ENCODE data around the gene SERPING1.

The SERPING1 gene

DNA sequence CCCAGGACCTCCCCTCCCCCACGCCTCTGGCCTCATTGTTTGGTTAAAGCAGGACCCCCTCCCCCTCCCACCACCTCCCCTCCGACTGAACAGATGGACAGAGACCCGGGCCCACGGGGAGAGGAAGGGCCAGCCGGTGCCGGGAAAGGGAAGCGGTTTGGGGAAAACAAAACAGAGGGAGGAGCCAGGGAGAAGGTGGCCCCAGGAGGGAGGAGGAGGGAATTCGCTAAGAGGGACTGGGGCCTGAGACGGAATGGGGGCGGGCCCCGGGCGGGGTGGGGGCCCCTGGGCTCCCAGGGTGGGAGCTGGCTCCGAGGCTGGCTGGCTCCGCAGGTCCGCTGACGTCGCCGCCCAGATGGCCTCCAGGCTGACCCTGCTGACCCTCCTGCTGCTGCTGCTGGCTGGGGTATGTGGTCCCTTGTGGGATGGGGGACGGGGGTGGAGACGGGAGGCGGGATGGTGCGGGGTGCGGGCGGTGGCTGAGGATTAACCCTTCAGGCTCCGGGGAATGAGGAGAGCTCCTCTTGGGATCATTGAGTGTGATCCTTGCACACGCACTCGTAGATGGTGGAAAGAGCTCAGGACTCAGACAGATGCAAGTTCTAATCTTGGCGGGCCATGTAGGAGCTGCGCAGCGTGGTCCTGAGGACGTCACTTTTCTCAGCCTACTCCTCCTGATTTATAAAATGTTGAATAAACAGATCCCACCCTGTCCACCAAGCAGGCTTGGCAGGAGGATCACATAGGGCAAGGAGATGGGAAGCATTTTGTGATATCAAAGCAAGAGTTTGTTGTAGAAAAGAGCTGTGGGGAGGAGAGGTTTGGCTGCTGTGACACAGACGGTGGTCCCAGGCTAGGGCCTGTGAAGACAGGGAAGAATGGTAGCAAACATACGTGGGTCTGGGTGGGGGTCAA lies 688 bp downstream of the SERPING1 start:
- DNase-seq (ENCODE audit: low read depth) = peak; percentile 58

DNA sequence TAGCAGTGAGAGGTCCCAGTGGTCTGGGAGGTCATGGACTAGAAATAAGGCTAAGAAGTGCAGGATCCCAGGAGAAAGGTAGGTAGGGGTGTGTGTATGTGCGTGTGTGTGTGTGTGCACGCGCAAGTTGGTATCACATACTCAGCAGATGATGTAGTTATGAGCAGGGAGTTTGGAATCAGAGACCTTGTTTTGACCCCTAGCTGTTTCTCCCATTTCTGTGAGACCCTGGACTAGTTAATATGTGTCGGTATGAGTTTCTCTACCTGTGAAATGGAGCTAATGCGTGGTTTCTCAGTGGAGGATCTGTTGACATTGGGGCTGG lies 1.3 kb downstream of the SERPING1 start:
- peak; percentile 18 for DNase-seq (ENCODE audit: low read depth)

DNA sequence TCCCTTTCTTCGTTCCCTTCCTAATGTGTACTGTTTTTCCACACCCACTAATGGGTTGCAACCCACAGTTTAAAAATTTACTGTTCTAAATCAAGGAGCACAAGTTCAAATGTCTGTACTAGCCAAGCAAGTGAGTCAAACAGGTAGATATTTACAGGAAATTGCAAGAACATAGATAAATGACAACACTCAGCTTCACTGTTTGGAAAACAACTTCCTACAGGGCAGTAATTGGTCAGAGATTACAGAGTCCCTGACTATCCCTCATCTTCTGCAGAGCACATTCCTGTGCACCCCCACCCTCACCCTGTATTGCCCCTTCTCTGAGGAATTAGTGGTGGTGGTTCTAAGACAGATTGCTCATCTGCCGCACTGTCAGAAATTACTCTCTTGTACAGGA lies 1.9 kb downstream of the SERPING1 start:
- no peak for DNase-seq (ENCODE audit: low read depth)

DNA sequence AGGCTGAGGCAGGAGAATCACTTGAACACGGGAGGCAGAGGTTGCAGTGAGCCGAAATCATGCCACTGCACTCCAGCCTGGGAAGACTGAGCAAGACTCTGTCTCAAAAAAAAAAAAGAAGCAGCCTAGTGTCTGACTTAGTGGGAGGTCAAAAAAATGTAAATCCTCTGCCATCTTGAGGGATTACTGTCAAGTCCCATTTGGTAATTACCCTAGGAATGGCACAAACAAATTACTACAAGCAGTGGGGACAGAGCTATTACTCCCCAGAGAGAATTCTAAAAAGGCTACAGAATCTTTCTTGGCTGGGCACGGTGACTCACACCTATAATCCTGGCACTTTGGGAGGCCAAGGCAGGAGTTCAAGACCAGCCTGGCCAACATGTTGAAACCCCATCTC lies 3.8 kb downstream of the SERPING1 start:
- no peak for DNase-seq (ENCODE audit: low read depth)

DNA sequence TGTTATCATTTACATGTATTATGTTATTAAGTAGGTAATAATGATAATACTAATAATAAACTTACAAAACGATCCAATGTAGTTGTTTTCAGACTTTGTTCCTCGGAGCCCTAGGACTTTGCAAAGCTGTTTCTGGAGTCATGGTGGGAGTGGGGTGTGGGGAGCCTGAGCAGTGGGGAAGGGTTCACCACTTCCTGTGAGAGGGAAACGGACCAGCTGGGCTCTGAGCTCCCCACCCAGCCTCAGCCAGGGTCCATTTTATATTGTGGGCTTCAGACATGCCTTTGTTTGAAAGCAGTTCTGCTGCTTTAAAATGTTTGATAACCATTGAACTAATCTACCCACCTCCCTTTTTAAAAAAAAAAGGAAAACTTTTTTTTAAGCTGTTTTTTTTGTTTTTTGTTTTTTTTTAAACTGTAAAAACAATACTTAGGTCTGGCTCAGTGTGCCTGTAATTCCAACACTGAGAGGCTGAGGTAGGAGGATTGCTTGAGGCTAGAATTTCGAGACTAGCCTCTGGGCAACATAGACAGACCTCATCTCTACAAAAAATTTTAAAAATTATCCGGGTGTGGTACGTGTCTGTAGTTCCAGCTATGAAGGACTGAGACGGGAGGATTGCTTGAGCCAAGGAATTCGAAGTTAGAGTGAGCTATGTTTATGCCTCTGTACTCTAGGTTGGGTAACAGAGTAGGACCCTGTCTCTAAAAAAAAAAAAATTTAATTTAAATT lies 7.0 kb downstream of the SERPING1 start:
- no peak for DNase-seq (ENCODE audit: low read depth)

DNA sequence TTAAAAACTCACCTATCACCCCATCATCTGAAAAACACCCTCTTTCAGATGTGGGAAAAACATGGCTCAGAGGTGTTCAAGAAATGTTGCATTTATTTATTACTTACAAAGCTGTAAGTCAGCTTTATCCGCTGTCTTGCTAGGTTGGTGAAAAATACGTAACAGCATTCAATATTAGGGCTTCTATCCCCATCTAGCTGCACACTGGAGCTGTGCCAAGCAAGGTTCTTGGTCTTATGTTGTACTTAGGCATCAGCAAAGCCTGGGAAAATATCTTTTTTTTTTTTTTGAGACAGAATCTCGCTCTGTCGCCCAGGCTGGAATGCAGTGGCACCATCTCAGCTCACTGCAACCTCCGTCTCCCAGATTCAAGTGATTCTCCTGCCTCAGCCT lies 7.5 kb downstream of the SERPING1 start:
- no peak for DNase-seq (ENCODE audit: low read depth)

DNA sequence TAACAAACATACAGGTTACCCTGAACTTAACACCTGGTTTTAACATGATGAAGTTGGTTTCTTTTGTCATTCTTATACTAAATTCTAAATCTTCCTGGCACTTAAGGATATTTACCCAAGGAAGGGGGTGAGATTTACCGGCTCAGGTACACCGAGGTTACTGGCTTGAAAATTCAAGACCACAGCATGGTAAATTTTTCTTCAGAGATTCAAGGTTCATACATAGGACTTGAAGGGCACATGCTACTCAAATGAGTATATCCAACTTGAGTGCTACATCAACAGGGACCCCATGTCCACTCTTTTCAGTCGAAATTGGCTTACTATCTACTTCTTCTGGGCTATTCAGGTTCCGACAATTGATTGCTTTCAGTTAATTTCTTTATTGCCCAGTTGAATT lies 12.7 kb downstream of the SERPING1 start:
- no peak for DNase-seq (ENCODE audit: low read depth)

DNA sequence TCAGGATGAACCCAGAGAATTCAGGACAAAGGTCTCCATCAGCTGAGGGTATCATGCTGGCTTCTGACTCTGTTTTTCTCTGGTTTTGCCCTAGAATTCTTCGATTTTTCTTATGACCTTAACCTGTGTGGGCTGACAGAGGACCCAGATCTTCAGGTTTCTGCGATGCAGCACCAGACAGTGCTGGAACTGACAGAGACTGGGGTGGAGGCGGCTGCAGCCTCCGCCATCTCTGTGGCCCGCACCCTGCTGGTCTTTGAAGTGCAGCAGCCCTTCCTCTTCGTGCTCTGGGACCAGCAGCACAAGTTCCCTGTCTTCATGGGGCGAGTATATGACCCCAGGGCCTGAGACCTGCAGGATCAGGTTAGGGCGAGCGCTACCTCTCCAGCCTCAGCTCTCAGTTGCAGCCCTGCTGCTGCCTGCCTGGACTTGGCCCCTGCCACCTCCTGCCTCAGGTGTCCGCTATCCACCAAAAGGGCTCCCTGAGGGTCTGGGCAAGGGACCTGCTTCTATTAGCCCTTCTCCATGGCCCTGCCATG lies 16.8 kb downstream of the SERPING1 start:
- no peak for DNase-seq (ENCODE audit: low read depth)

DNA sequence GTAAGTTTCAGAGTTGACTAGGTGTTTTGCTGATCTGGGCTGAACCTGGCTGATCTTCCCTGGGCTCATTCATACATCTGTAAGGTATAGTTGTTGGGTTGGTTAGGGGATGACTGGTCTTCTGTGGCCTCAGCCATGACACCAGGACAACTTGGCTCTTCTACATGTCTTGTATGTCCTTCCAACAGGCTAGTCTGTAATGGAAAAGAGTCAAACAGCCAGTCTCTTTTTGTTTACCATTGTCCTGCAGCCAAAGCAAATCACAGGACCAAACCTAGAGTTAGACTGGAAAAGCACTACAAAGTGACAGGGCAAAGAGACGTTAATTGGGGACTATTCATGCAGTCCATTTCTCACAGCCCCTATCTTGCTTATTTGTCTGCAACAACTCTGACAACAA lies 17.8 kb downstream of the SERPING1 start:
- no peak for DNase-seq (ENCODE audit: low read depth)

DNA sequence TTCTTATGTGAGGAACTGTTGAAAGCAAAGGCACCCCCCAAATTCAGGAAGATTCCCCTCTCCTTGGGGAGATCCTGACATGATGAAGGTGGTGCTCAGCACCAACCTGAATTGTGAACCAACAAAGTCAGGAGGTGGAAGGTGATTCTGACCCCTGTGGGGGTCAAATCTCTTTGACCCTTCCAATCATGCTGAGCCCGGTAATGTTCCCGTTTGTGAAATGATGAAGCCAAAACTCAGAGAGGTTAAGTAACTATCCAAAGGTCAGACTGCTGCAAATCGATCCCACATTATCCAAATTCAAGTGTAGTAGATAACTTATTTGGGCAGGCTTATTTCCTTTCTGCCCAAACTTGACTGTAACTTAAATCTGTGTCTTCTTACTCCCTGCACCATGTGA lies 19.1 kb downstream of the SERPING1 start:
- DNase-seq (ENCODE audit: low read depth) = no peak

DNA sequence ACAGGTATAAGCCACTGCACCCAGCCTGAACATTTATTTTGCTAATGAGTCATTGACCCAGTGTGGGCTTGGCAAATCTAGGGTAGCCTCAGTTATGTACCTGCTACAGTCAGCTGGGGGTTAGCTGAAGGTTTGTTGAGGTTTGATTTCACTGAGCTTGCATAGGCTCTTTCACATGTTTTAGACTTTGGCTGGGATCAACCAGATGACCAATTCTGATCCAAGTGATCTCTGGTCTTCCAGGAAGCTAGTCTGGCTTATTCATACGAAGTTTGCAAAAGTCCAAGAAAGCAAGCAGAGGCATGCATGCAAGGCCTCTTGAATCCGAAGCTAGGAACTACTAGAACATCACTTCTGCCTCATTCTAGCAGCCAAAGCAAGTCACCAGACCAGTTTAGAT lies 21.0 kb downstream of the SERPING1 start:
- DNase-seq (ENCODE audit: low read depth) = no peak

DNA sequence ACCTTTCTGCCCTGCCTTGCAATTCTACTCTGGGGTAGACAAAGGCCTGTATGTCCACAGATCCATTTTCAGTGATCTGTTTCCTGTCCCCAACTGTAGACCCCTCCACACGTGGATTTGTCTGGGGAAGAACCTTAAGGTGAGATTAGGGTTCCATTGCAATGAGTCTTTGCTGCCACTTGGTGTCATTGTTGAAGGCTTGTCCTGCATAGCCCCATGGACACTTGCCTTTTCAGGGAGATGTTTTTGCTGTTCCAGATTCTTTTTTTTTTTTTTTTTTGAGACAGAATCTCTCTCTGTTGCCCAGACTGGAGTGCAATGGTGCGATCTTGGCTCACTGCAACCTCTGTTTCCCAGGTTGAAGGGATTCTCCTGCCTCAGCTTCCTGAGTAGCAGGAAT lies 21.8 kb downstream of the SERPING1 start:
- no peak for DNase-seq (ENCODE audit: low read depth)

DNA sequence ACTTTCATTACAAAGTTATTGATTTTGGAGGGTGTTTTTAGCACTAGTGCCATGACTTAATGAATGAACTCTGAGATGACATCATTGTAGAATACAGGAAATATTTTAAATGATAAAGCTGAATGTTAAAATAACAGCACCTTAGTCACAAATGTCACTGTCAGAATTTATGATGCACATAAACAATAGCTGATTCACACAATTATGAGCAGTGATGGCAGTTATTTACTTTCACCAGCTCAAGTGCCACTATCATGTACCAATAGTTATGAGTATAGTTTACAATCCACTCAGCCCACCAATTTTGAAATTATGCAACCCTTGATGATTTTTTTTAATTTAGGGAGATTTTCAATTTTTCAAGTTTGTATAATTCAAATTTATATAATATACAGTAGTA lies 23.0 kb downstream of the SERPING1 start:
- DNase-seq (ENCODE audit: low read depth) = no peak

DNA sequence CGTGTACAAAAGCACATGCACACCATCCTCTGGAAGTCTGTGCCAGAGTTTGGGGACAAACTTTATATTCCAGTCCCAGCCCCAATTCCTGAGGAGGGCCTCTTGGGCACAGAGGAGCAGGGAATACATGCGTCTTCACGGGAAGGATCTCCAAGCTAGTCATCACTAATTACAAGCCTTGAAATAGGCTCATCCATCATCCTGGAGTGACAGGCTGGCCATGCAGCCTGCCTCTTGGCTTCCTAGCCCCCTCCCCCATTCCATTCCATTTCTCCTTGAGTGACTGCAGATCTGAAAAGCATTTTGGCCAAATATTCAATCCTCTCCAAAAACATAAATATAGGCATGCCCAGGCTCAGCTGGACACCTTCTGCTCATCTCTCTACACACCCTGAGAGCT lies 24.8 kb downstream of the SERPING1 start:
- DNase-seq (ENCODE audit: low read depth) = no peak

DNA sequence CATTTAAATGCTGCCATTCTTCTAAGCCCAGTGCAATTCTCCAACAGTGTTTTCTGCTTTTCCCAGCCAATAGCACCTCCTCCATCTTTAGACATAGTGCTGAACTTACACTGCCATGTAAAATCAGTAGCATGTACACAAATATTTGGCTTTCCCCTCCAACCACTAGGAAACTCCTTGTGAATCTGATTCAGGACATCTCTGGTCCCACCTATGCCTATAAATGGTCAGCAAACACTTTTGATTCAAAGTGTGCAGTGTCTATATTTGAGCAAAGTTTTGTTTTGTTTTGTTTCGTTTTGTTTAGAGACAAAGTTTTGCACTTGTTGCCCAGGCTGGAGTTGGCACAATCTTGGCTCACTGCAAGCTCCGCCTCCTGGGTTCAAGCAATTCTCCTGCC lies 27.4 kb downstream of the SERPING1 start:
- no peak for DNase-seq (ENCODE audit: low read depth)

DNA sequence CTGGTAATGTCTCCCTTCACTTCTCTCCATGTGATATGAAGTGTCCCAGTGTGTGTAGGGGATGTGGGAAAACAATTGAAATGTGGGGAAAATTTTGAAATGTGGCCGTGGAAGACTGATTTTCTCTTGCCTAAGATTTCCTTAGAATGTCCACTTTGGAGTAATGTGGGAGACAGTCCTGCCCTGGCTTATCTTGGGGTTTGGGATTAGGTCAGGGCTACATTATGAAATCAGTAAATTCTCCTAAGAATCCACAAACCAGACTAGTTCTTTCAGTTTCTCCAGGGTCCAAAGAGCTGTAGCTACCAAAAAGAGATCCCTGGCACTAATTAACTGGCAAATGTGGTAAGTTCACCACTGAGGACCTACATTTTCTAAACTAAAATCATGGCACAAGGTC lies 29.4 kb downstream of the SERPING1 start:
- DNase-seq (ENCODE audit: low read depth) = no peak

DNA sequence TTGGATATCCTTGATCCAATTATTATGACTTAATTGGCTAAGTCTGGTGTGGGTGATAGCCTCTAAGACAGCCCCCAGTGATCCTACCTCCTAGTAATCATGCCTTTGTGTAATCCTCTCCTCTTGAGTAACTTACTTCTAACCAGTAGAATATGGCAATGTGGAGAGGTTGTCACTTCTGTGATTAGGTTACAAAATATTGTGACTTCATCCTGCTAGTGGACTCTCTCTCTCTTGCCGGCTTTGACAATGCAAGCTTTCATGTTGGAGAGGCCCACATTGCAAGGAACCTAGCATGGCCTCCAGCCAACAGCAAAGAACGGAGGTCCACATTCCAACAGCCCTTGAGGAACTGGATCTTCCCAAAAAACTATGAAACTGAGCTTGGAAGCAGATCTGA lies 32.7 kb downstream of the SERPING1 start:
- DNase-seq (ENCODE audit: low read depth) = no peak

DNA sequence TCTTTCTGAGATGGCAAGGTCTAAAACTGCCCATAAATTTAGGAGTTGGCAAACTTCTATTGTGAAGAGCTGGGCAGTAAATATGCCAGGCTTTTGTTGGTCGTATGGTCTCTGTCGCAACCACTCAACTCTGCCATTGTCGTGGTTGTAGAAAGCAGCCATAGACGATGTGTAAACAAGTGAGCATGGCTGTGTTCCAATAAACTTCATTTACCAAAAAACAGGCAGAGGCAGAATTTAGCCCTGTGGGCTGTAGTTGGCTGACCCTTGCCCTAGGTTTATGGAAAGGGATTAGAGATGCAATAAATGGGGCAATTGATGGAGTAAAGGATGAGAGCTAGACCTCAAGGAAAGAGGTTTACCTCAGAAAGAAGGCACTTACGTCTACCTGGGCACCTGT lies 34.6 kb downstream of the SERPING1 start:
- no peak for DNase-seq (ENCODE audit: low read depth)

DNA sequence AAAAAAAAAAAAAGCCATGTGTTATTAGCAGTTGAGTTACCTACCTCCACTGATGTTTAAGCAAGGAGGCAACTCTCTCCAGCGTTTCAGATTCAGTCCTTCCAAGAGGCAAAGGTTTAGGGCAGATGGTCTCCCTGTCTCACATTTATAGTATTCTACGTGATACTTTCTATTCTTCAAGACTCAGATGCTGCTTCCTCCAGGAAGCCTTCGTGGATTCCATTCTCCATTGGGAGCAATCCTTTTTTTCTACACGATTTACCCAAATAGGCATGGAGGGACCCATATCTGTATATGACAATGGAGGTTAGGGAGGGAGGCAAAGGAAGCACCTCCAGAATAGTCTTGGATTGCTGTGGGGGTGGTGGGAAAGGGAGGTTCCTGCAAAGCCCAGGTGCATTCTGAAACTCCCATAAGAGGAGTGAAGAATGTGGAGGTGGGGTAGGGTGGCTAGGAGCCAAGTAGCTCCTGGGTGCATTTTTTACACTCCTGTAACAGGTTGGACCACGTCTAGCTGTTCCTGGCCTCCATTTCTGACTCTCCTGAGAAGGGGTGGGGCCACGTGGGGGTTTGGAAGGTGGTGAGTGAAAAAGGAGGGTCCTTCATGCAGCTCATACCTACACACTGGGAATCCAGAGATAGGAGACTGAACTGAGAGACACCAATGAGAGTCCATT lies 36.0 kb downstream of the SERPING1 start:
- no peak for DNase-seq (ENCODE audit: low read depth)

DNA sequence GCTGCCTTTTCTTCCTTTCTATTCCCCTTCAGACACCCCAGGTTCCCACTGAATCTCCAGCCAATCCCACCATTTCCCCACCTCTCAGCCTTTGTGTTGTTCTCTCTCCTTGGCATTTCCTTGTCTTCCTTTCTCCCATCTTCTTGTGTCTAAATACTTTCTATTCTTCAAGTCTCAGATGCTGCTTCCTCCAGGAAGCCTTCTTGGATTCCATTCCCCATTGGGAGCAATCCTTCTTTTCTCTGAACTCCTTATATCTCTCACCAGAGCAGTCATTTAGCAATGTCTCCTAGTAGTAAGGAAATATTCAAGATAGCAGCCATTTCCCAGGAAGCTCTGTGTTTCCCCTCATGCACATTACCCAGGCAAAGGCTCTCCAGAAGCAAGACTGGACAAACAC lies 36.8 kb downstream of the SERPING1 start:
- DNase-seq (ENCODE audit: low read depth) = no peak

DNA sequence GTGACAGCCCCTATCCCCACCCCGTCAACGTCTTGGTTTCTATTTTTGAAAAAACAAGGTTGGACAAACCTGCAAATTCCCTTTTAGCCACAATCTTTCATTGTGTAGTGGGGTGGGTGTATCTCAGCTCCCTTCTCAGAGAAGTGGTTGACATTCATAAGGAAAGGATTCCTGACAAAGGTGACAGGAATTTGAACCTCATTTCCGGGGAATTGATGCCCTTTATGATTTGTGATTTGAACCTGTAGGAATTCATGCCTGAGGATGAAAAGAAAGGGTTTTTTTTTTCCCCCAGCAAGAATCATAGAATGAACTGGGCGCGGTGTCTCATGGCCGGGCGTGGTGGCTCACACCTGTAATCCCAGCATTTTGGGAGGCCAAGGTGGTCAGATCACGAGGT lies 37.8 kb downstream of the SERPING1 start:
- no peak for DNase-seq (ENCODE audit: low read depth)

DNA sequence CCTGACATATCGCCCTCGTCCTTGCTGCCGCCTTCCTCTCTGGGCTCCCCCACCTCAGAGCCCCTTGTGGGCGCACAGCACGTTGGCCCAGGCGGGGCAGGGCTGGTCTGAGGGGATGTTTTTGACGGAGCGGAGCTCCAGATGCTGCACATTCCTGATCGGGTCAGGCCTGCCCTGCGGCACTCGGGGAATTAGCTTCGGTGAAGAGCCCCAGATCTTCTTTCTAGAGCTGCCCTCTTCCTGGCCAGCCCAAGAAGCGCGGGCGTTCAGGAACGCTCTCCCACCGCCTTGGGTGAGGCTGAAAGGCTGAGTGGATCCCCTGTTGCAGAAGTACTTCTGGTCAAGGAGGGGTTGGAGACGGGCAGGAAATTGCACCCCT lies 40.1 kb downstream of the SERPING1 start:
- no peak for DNase-seq (ENCODE audit: low read depth)

All from stromal cell of bone marrow (primary cell).